ENCODE measurements around the gene ATP6V1G1.

ATP6V1G1 gene

GRCh38 chr9:114611516-114612271, 24.1 kb downstream of the ATP6V1G1 start:
- Mint-ChIP-seq H3K27me3 (no peaks in the 10 kb centered on the region), H3K4me1 (peaks cover 58% of the 10 kb centered on the region)

GRCh38 chr9:114612272-114612923, 24.8 kb downstream of the ATP6V1G1 start:
- CTCF ChIA-PET = interaction anchor here (0.6 to 2.9 kb wide), 8 partner anchors 8 to 394 kb away, joined by 3 to 18 read pairs (median 3); partner anchors contain the start of gene ATP6V1G1
- Mint-ChIP-seq H3K27me3 (no peaks in the 10 kb centered on the region), H3K4me3 (peak overlapping the region; percentile 84), H3K36me3 (peaks cover 39% of the 10 kb centered on the region), H3K27ac (peak overlapping the region; percentile 94), H3K4me1 (peaks cover 64% of the 10 kb centered on the region), H3K9me3 (no peaks in the 10 kb centered on the region)
- DNase-seq = peak; percentile 24

More at GRCh38 chr9:114611516-114612271, 24.1 kb downstream of the ATP6V1G1 start:
- CTCF ChIA-PET = interaction anchor here (0.6 to 2.9 kb wide), 8 partner anchors 8 to 395 kb away, joined by 3 to 18 read pairs (median 3); partner anchors contain the start of gene ATP6V1G1
- Mint-ChIP-seq H3K27ac (peak overlapping the region; percentile 94), H3K9me3 (no peaks in the 10 kb centered on the region), H3K36me3 (peaks cover 32% of the 10 kb centered on the region), H3K4me3 (peak overlapping the region; percentile 84)
- DNase-seq = peak; percentile 41

GRCh38 chr9:114613087-114613486, 25.5 kb downstream of the ATP6V1G1 start:
- Mint-ChIP-seq H3K9me3 (no peaks in the 10 kb centered on the region), H3K27ac (peak overlapping the region; percentile 94), H3K4me3 (peak overlapping the region; percentile 84), H3K4me1 (peaks cover 64% of the 10 kb centered on the region), H3K27me3 (no peaks in the 10 kb centered on the region), H3K36me3 (peaks cover 40% of the 10 kb centered on the region)
- DNase-seq = no peak
- CTCF ChIA-PET = interaction anchor here (1.0 to 2.9 kb wide), 5 partner anchors 9 to 40 kb away, joined by 3 to 18 read pairs (median 4); no protein-coding TSS in a partner anchor

- peak overlapping the region; percentile 3 for H3K4me3 Mint-ChIP-seq
- H3K27me3 Mint-ChIP-seq = no peaks in the 10 kb centered on the region
- H3K36me3 Mint-ChIP-seq = peaks cover 45% of the 10 kb centered on the region
- CTCF ChIA-PET = interaction anchor here (1.0 to 2.9 kb wide), 3 partner anchors 22 to 208 kb away, joined by 4 to 18 read pairs (median 5); no protein-coding TSS in a partner anchor
- H3K9me3 Mint-ChIP-seq = no peaks in the 10 kb centered on the region
- peak overlapping the region; percentile 12 for H3K27ac Mint-ChIP-seq
- H3K4me1 Mint-ChIP-seq = peaks cover 69% of the 10 kb centered on the region
- DNase-seq = no peak
Observed at GRCh38 chr9:114613919-114614318, 26.4 kb downstream of the ATP6V1G1 start.

- CTCF ChIA-PET = interaction anchor here (1.0 to 2.9 kb wide), 3 partner anchors 22 to 209 kb away, joined by 4 to 18 read pairs (median 5); no protein-coding TSS in a partner anchor
- H3K36me3 Mint-ChIP-seq = peaks cover 49% of the 10 kb centered on the region
- no peaks in the 10 kb centered on the region for H3K9me3 Mint-ChIP-seq
- H3K4me1 Mint-ChIP-seq = peaks cover 71% of the 10 kb centered on the region
- H3K27me3 Mint-ChIP-seq = no peaks in the 10 kb centered on the region
- no peak for DNase-seq
- H3K27ac Mint-ChIP-seq = no peak overlapping the region
- no peak overlapping the region for H3K4me3 Mint-ChIP-seq
Observed at GRCh38 chr9:114614373-114614772, 26.8 kb downstream of the ATP6V1G1 start.

- Mint-ChIP-seq H3K27ac (peak overlapping the region; percentile 94), H3K4me1 (peaks cover 66% of the 10 kb centered on the region), H3K4me3 (peak overlapping the region; percentile 44), H3K27me3 (no peaks in the 10 kb centered on the region), H3K36me3 (peaks cover 61% of the 10 kb centered on the region), H3K9me3 (no peaks in the 10 kb centered on the region)
- CTCF ChIA-PET = interaction anchor here (0.7 to 1.5 kb wide), 3 partner anchors 24 to 212 kb away, joined by 4 to 7 read pairs (median 5); no protein-coding TSS in a partner anchor
- peak; percentile 24 for DNase-seq
Observed at GRCh38 chr9:114616684-114617520, 29.3 kb downstream of the ATP6V1G1 start.

GRCh38 chr9:114619191-114619761, 31.7 kb downstream of the ATP6V1G1 start:
- CTCF ChIA-PET = interaction anchor here (0.7 to 2.0 kb wide), 4 partner anchors 28 to 213 kb away, joined by 3 to 8 read pairs (median 4); no protein-coding TSS in a partner anchor
- peaks cover 44% of the 10 kb centered on the region for H3K4me1 Mint-ChIP-seq
- H3K27ac Mint-ChIP-seq = peak overlapping the region; percentile 93
- H3K36me3 Mint-ChIP-seq = peaks cover 60% of the 10 kb centered on the region
- H3K4me3 Mint-ChIP-seq = peak overlapping the region; percentile 55
- no peak for DNase-seq
- no peaks in the 10 kb centered on the region for H3K27me3 Mint-ChIP-seq
- H3K9me3 Mint-ChIP-seq = no peaks in the 10 kb centered on the region

GRCh38 chr9:114621561-114621960, 34.0 kb downstream of the ATP6V1G1 start:
- peaks cover 55% of the 10 kb centered on the region for H3K36me3 Mint-ChIP-seq
- H3K9me3 Mint-ChIP-seq = no peaks in the 10 kb centered on the region
- H3K27me3 Mint-ChIP-seq = no peaks in the 10 kb centered on the region
- H3K4me3 Mint-ChIP-seq = no peak overlapping the region
- CTCF ChIA-PET = interaction anchor here (0.6 to 0.7 kb wide), 3 partner anchors 9 to 30 kb away, joined by 3 read pairs; no protein-coding TSS in a partner anchor
- DNase-seq = no peak
- peaks cover 28% of the 10 kb centered on the region for H3K4me1 Mint-ChIP-seq
- peak overlapping the region; percentile 24 for H3K27ac Mint-ChIP-seq

- Mint-ChIP-seq H3K4me3 (no peak overlapping the region), H3K9me3 (no peaks in the 10 kb centered on the region), H3K36me3 (peaks cover 54% of the 10 kb centered on the region), H3K27ac (no peak overlapping the region), H3K27me3 (no peaks in the 10 kb centered on the region), H3K4me1 (peaks cover 23% of the 10 kb centered on the region)
- CTCF ChIA-PET = interaction anchor here (0.6 to 0.7 kb wide), 2 partner anchors 10 to 31 kb away, joined by 3 read pairs; no protein-coding TSS in a partner anchor
- DNase-seq = no peak
Observed at GRCh38 chr9:114621975-114622609, 34.5 kb downstream of the ATP6V1G1 start.

GRCh38 chr9:114624677-114625076, 37.1 kb downstream of the ATP6V1G1 start:
- H3K9me3 Mint-ChIP-seq = no peaks in the 10 kb centered on the region
- no peak for DNase-seq
- CTCF ChIA-PET = no interaction called here
- H3K4me1 Mint-ChIP-seq = peaks cover 8% of the 10 kb centered on the region
- no peak overlapping the region for H3K27ac Mint-ChIP-seq
- H3K4me3 Mint-ChIP-seq = no peak overlapping the region
- peaks cover 52% of the 10 kb centered on the region for H3K36me3 Mint-ChIP-seq
- H3K27me3 Mint-ChIP-seq = no peaks in the 10 kb centered on the region

GRCh38 chr9:114626415-114627020, 38.9 kb downstream of the ATP6V1G1 start:
- Mint-ChIP-seq H3K4me1 (peaks cover 6% of the 10 kb centered on the region), H3K27me3 (no peaks in the 10 kb centered on the region), H3K9me3 (no peaks in the 10 kb centered on the region), H3K4me3 (no peak overlapping the region), H3K36me3 (peaks cover 54% of the 10 kb centered on the region), H3K27ac (no peak overlapping the region)
- DNase-seq = no peak
- CTCF ChIA-PET = no interaction called here

GRCh38 chr9:114627553-114627952, 40.0 kb downstream of the ATP6V1G1 start:
- no peaks in the 10 kb centered on the region for H3K27me3 Mint-ChIP-seq
- H3K4me1 Mint-ChIP-seq = no peaks in the 10 kb centered on the region
- no peak overlapping the region for H3K27ac Mint-ChIP-seq
- CTCF ChIA-PET = no interaction called here
- peaks cover 53% of the 10 kb centered on the region for H3K36me3 Mint-ChIP-seq
- H3K4me3 Mint-ChIP-seq = no peak overlapping the region
- no peaks in the 10 kb centered on the region for H3K9me3 Mint-ChIP-seq
- no peak for DNase-seq

Data from activated naive CD4-positive, alpha-beta T cell treated with anti-CD3 and anti-CD28 coated beads, Interleukin-2, amount 10 ng/mL, durations not matched to agents 7 days and 5 days (primary cell).